Measurements from ENCODE around the gene ARG2. TPM values are rescaled to one million over a fixed set of nuclear protein-coding genes. Genes with fewer than 3 reads are reported as not detected.

ARG2 gene
- total RNA-seq, 2 experiments from 2014 or later = 6.8 to 7.7 TPM

GRCh38 chr14:67645414-67645813 is 25.7 kb downstream of the ARG2 start:
- Mint-ChIP-seq H3K27ac (no peak overlapping the region), H3K4me1 (peaks cover 26% of the 10 kb centered on the region), H3K4me3 (no peak overlapping the region), H3K9me3 (no peaks in the 10 kb centered on the region), H3K27me3 (no peaks in the 10 kb centered on the region), H3K36me3 (ENCODE audit: low read depth) (peaks cover 48% of the 10 kb centered on the region)
- POLR2A ChIA-PET = no interaction called here
- no peak for DNase-seq
- CTCF ChIA-PET = no interaction called here

DNA sequence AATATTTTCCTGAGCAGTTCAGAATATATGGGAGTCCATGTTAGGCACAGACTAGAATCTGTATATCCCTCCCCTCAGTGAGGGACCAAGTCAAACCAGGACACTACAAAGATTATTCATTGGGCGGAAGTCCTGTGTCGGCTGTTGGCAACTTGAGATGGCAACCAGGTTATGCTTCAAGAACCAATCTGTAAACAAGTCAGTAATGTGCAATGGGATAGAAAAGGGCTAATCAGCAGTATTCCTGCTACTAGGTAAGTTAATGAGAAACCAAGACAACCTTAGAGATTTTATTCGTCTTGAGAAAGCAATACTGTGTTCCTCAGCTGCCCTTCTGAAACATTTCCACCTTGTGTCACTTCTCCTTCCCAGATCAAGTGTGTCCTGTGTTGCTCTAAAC is 26.4 kb downstream of the ARG2 start:
- CTCF ChIA-PET = no interaction called here

DNA sequence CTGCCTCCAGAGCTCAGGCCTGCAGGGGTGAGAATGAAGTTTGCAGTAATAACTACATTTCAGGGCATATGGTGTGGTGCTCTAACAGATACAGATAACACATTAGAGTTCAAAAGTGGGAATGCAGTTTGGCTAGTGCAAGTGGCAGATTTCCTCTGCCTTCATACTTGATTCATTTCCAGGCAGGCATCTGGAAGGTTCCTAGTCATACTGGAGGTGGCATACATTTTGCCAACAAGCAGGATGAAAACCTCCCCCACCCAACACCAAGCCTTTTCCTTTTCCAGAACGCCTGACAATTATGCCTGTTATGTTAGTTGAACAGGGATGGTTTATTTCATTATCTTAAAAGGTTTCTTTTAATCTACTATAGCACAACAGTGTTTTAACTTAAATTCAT is 30.4 kb downstream of the ARG2 start:
- CTCF ChIA-PET = no interaction called here

More for the DNA sequence above, 26.4 kb downstream of the ARG2 start:
- Mint-ChIP-seq H3K36me3 (ENCODE audit: low read depth) (peaks cover 56% of the 10 kb centered on the region), H3K27ac (no peak overlapping the region), H3K4me3 (no peak overlapping the region), H3K27me3 (no peaks in the 10 kb centered on the region), H3K4me1 (peaks cover 26% of the 10 kb centered on the region), H3K9me3 (no peaks in the 10 kb centered on the region)
- no peak for DNase-seq
- POLR2A ChIA-PET = no interaction called here

DNA sequence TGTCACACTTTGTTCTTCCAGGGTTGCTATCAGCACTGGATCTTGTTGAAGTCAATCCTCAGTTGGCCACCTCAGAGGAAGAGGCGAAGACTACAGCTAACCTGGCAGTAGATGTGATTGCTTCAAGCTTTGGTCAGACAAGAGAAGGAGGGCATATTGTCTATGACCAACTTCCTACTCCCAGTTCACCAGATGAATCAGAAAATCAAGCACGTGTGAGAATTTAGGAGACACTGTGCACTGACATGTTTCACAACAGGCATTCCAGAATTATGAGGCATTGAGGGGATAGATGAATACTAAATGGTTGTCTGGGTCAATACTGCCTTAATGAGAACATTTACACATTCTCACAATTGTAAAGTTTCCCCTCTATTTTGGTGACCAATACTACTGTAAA is 31.0 kb downstream of the ARG2 start:
- ChIA-PET POLR2A (no interaction called here), CTCF (interaction anchor here (1.3 kb wide), 1 partner anchor 16 kb away, joined by 7 read pairs; no protein-coding TSS in a partner anchor)
- peaks cover 4% of the 10 kb centered on the region for H3K4me1 Mint-ChIP-seq
- no peak overlapping the region for H3K4me3 Mint-ChIP-seq
- H3K27ac Mint-ChIP-seq = no peak overlapping the region
- DNase-seq = no peak
- peaks cover 61% of the 10 kb centered on the region for H3K36me3 Mint-ChIP-seq (ENCODE audit: low read depth)
- H3K27me3 Mint-ChIP-seq = no peaks in the 10 kb centered on the region
- no peaks in the 10 kb centered on the region for H3K9me3 Mint-ChIP-seq

More for the DNA sequence above, 30.4 kb downstream of the ARG2 start:
- H3K9me3 Mint-ChIP-seq = no peaks in the 10 kb centered on the region
- peaks cover 6% of the 10 kb centered on the region for H3K4me1 Mint-ChIP-seq
- POLR2A ChIA-PET = no interaction called here
- peaks cover 62% of the 10 kb centered on the region for H3K36me3 Mint-ChIP-seq (ENCODE audit: low read depth)
- no peak overlapping the region for H3K4me3 Mint-ChIP-seq
- no peak overlapping the region for H3K27ac Mint-ChIP-seq
- no peaks in the 10 kb centered on the region for H3K27me3 Mint-ChIP-seq
- no peak for DNase-seq

DNA sequence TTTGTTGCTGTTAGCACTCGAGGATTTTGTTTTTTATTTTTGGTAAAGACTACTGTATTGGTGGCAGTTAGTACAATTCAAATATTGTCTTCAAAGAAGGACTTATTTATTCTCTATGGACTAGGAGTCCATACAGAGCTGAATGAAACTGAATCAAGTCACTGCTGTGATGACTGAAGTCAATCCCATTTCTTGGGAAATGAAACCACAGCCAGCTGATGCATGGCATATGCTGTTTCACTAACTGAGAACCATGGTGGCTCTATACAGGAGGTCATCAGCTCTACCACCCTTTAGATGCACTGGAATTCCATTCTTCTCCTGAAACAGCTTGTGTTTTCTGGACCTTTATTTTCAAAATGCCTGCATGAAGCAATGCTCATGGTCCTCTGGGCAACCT is 32.5 kb downstream of the ARG2 start:
- no peak overlapping the region for H3K27ac Mint-ChIP-seq

DNA sequence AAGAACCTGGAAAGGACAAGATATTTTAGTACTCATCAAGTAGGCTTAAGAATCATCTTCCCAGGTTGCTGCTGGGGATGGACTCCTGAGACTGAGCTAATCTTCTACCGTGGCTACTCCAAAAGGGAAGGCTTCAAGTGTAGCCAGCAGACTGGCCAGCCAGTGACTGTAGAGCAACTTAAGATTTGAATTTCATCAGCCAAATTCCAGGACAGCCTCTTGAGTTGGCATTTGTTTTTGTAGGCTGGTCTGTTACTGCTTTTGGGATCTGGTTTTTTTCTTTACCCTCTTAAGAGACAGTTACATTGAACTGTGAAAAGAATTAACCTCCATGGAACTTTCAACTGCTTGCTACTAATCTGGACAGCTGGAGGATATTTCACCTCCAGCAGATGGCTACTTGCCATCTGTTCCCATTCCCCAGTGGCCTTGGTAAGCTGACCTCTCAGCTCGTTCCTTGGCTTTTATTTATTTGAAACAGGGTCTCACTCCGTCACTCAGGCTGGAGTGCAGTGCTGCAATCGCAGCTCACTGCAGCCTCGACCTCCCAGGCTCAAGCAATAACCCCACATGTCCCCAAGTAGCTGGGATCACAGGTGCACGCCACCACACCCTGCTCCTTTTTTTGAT is 34.0 kb downstream of the ARG2 start:
- Mint-ChIP-seq H3K4me3 (no peak overlapping the region), H3K27me3 (no peaks in the 10 kb centered on the region), H3K9me3 (no peaks in the 10 kb centered on the region), H3K36me3 (ENCODE audit: low read depth) (peaks cover 60% of the 10 kb centered on the region), H3K4me1 (peaks cover 4% of the 10 kb centered on the region), H3K27ac (no peak overlapping the region)
- DNase-seq = no peak
- POLR2A ChIA-PET = no interaction called here
- CTCF ChIA-PET = interaction anchor here (1.3 to 1.8 kb wide), 3 partner anchors 13 to 51 kb away, joined by 4 to 5 read pairs (median 5); no protein-coding TSS in a partner anchor

More for the DNA sequence above, 32.5 kb downstream of the ARG2 start:
- no peak for DNase-seq
- ChIA-PET CTCF (interaction anchor here (0.7 to 1.8 kb wide), 4 partner anchors 9 to 33 kb away, joined by 3 to 7 read pairs (median 6); no protein-coding TSS in a partner anchor), POLR2A (interaction anchor here (0.9 to 1.1 kb wide), 2 partner anchors 10 to 165 kb away, joined by 3 to 4 read pairs; partner anchors contain the start of gene ZFYVE26)
- Mint-ChIP-seq H3K36me3 (ENCODE audit: low read depth) (peaks cover 59% of the 10 kb centered on the region), H3K27me3 (no peaks in the 10 kb centered on the region), H3K9me3 (no peaks in the 10 kb centered on the region), H3K4me3 (no peak overlapping the region), H3K4me1 (peaks cover 4% of the 10 kb centered on the region)

- no peaks in the 10 kb centered on the region for H3K27me3 Mint-ChIP-seq
- H3K4me3 Mint-ChIP-seq = no peak overlapping the region
- POLR2A ChIA-PET = no interaction called here
- peaks cover 23% of the 10 kb centered on the region for H3K4me1 Mint-ChIP-seq
- DNase-seq = no peak
- CTCF ChIA-PET = interaction anchor here (0.7 to 2.0 kb wide), 6 partner anchors 32 to 81 kb away, joined by 3 to 9 read pairs (median 4); partner anchors contain the start of gene RDH11
- peaks cover 13% of the 10 kb centered on the region for H3K36me3 Mint-ChIP-seq (ENCODE audit: low read depth)
- no peak overlapping the region for H3K27ac Mint-ChIP-seq
- H3K9me3 Mint-ChIP-seq = no peaks in the 10 kb centered on the region
Measured at GRCh38 chr14:67663633-67664032, 43.9 kb downstream of the ARG2 start.

DNA sequence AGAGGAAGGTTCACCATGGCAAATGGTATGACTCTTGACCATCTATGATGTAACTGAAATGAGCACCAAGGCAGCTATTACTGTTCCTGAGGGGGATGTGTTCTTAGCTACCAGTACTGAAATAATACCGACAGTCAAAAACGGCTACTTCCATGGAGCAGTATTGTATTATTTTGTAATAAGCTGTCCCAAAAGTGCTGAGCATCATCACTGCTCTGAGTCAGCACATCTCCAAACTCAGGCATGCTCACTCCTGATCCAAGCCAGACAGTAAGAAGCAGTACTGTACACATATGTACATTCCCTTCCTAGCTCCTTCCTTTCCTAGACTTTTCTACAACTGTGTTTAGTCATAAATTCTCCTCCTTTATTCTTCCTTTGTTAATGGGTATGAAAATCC is 46.1 kb downstream of the ARG2 start:
- H3K27me3 Mint-ChIP-seq = no peaks in the 10 kb centered on the region
- peaks cover 36% of the 10 kb centered on the region for H3K4me1 Mint-ChIP-seq
- no peak overlapping the region for H3K27ac Mint-ChIP-seq
- H3K36me3 Mint-ChIP-seq (ENCODE audit: low read depth) = peaks cover 15% of the 10 kb centered on the region
- no peak overlapping the region for H3K4me3 Mint-ChIP-seq
- H3K9me3 Mint-ChIP-seq = no peaks in the 10 kb centered on the region
- no peak for DNase-seq
- ChIA-PET CTCF (interaction anchor here (0.8 to 3.7 kb wide), 10 partner anchors 8 to 239 kb away, joined by 3 to 43 read pairs (median 5); partner anchors contain the start of gene ARG2), POLR2A (interaction anchor here (1.0 to 1.7 kb wide), 3 partner anchors 9 to 47 kb away, joined by 3 to 4 read pairs (median 3); partner anchors contain the start of gene ARG2)

DNA sequence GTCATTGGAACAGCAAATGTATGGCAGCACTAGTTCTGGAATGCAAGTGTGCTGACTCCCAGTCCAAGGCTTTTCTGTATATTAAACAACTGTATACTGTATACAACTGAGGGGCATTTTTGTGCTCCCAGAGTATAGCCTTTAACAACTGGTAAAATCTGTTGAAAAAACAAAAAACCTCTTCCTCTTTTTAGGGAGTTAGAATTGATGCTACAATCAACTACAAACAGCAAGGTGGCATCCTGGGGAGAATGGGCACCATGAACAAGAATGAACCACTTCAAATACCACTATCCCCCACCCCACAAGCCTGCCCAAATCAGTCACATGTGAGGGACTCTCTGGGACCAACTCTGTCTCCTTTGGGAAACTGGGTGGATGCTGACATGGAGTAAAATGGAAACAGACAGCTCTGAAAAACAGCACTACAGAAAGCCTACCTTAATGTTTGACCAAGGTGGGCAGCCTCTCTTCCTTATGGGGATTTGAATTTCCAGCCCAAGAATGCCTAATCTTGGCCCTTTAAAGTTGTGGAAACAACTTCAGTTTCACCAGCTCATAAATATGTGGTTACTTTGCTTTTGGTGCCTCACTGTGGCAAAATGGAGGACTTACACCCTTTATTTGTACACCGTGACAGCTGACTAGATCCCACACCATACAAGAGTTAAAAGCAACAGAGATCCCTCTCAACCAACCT is 47.2 kb downstream of the ARG2 start:
- H3K36me3 Mint-ChIP-seq (ENCODE audit: low read depth) = peaks cover 15% of the 10 kb centered on the region
- peaks cover 36% of the 10 kb centered on the region for H3K4me1 Mint-ChIP-seq
- peak overlapping the region; percentile 16 for H3K27ac Mint-ChIP-seq
- ChIA-PET CTCF (interaction anchor here (0.7 to 3.7 kb wide), 31 partner anchors 14 to 307 kb away, joined by 3 to 43 read pairs (median 4); partner anchors contain the start of genes ARG2, ATP6V1D, EIF2S1 and PIGH), POLR2A (interaction anchor here (1.0 to 1.7 kb wide), 2 partner anchors 44 to 46 kb away, joined by 3 read pairs; no protein-coding TSS in a partner anchor)
- no peak overlapping the region for H3K4me3 Mint-ChIP-seq
- no peaks in the 10 kb centered on the region for H3K27me3 Mint-ChIP-seq
- no peak for DNase-seq
- no peaks in the 10 kb centered on the region for H3K9me3 Mint-ChIP-seq

DNA sequence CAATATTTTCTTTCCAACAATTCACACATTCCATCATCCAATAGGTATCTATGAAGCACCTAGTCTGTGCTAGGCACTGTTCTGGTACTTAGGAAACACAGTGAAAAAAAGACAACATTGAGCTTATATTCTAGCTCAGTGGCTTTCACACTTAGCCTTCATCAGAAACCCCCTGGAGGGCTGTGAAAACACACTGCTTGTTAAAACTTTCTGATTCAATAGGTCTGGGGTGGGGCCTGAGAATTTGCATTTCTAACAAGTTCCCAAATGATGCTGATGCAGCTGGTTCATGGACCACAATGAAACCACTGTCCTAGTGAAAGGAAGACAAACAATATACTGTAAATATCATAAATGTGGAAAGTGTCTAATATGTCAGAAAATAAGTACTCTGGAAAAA is 48.8 kb downstream of the ARG2 start:
- Mint-ChIP-seq H3K4me1 (peaks cover 45% of the 10 kb centered on the region), H3K27me3 (no peaks in the 10 kb centered on the region), H3K9me3 (no peaks in the 10 kb centered on the region), H3K4me3 (no peak overlapping the region), H3K36me3 (ENCODE audit: low read depth) (peaks cover 8% of the 10 kb centered on the region), H3K27ac (no peak overlapping the region)
- ChIA-PET CTCF (interaction anchor here (0.8 to 3.7 kb wide), 7 partner anchors 25 to 84 kb away, joined by 3 to 19 read pairs (median 3); partner anchors contain the start of genes ARG2 and PIGH), POLR2A (interaction anchor here (0.9 to 2.6 kb wide), 5 partner anchors 10 to 69 kb away, joined by 3 to 9 read pairs (median 4); partner anchors contain the start of genes PIGH and RDH11)
- no peak for DNase-seq

GRCh38 chr14:67673451-67673850 is 53.7 kb downstream of the ARG2 start:
- DNase-seq = no peak
- peaks cover 37% of the 10 kb centered on the region for H3K4me1 Mint-ChIP-seq
- H3K27me3 Mint-ChIP-seq = no peaks in the 10 kb centered on the region
- peaks cover 23% of the 10 kb centered on the region for H3K36me3 Mint-ChIP-seq (ENCODE audit: low read depth)
- CTCF ChIA-PET = interaction anchor here (1.0 to 2.4 kb wide), 8 partner anchors 8 to 314 kb away, joined by 3 to 9 read pairs (median 5); partner anchors contain the start of genes ARG2, ATP6V1D, EIF2S1 and PIGH
- peak overlapping the region; percentile 79 for H3K4me3 Mint-ChIP-seq
- POLR2A ChIA-PET = interaction anchor here (0.8 to 3.9 kb wide), 7 partner anchors 14 to 314 kb away, joined by 3 to 69 read pairs (median 3); partner anchors contain the start of genes ATP6V1D, EIF2S1, PIGH and RDH11
- no peaks in the 10 kb centered on the region for H3K9me3 Mint-ChIP-seq
- H3K27ac Mint-ChIP-seq = no peak overlapping the region

GRCh38 chr14:67674139-67674479 is 54.4 kb downstream of the ARG2 start:
- peak overlapping the region; percentile 66 for H3K27ac Mint-ChIP-seq
- POLR2A ChIA-PET = interaction anchor here (1.0 to 3.9 kb wide), 7 partner anchors 15 to 314 kb away, joined by 3 to 69 read pairs (median 4); partner anchors contain the start of genes ATP6V1D, EIF2S1, PIGH and RDH11

More at GRCh38 chr14:67674139-67674479, 54.4 kb downstream of the ARG2 start:
- no peaks in the 10 kb centered on the region for H3K27me3 Mint-ChIP-seq
- H3K4me1 Mint-ChIP-seq = peaks cover 35% of the 10 kb centered on the region
- CTCF ChIA-PET = interaction anchor here (1.0 to 2.4 kb wide), 8 partner anchors 8 to 314 kb away, joined by 3 to 9 read pairs (median 5); partner anchors contain the start of genes ARG2, ATP6V1D, EIF2S1 and PIGH
- H3K36me3 Mint-ChIP-seq (ENCODE audit: low read depth) = peaks cover 27% of the 10 kb centered on the region
- H3K9me3 Mint-ChIP-seq = no peaks in the 10 kb centered on the region
- H3K4me3 Mint-ChIP-seq = peak overlapping the region; percentile 79
- peak; percentile 59 for DNase-seq
